Subcutaneous adipose tissue (tissue), 4 donors: ENCODE measurements around the gene LRRC58. TPM values are rescaled to one million over a fixed set of nuclear protein-coding genes. Genes with fewer than 3 reads are reported as not detected.

ENCODE experiments used
- total RNA-seq, 4 donors: library from RNA; depleted of rRNA; stranded (reverse); fragments of >200 nt; gene quantifications; one replicate each; pipeline ENCODE4 v1.1.0, GENCODE V29; 2016
- TF ChIP-seq, protein P1 (sequence below): fragments of 450-650 bp; IDR thresholded peaks from one replicate; pipeline ENCODE4 v1.5.1; 2016; ENCODE audit warnings: low read depth, mild to moderate bottlenecking, control low read depth, antibody characterized with exemption, moderate library complexity

LRRC58 gene
- total RNA-seq, 4 donors from 2014 or later, result 32.0 to 45.8 (median 38.0) TPM

DNA sequence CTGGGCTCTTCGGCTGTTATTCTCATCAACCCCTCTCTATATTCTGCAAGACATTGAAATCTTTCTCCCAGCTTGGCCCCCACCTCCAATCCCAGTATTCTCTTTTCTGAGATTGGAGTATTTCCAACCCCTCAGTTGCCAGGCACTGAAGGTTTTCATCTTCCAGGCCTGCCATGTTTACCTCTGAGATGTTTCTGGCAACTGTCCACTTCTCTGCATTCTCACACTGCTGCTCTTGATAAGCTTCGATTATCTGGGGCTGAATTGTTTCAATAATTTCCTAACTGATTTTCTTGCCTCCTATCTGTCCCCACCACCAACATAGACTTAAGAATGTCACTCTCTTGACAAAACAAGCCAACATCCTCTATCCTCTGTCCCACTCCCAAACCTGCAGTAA is 62.7 kb downstream of the LRRC58 start:
- TF ChIP-seq, protein P1, sequence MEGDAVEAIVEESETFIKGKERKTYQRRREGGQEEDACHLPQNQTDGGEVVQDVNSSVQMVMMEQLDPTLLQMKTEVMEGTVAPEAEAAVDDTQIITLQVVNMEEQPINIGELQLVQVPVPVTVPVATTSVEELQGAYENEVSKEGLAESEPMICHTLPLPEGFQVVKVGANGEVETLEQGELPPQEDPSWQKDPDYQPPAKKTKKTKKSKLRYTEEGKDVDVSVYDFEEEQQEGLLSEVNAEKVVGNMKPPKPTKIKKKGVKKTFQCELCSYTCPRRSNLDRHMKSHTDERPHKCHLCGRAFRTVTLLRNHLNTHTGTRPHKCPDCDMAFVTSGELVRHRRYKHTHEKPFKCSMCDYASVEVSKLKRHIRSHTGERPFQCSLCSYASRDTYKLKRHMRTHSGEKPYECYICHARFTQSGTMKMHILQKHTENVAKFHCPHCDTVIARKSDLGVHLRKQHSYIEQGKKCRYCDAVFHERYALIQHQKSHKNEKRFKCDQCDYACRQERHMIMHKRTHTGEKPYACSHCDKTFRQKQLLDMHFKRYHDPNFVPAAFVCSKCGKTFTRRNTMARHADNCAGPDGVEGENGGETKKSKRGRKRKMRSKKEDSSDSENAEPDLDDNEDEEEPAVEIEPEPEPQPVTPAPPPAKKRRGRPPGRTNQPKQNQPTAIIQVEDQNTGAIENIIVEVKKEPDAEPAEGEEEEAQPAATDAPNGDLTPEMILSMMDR, result no peak

DNA sequence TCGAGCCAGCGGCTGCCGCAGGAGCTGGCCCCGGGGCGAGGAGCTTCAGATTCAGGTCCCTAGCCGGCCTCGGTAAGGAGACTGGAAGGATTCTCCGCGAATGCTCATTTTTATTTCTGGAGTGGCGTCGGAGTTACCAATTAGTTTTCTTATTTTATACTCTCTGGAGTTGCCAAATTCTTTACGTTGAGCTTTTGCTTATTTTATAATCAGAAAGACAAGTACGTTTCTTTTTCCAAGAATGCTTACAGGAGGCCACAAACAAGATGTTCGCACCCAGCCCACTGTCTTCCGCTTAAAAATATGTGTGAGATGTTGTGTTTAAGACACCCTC is 63.7 kb downstream of the LRRC58 start:
- TF ChIP-seq, protein P1, result no peak

- TF ChIP-seq, protein P1, result no peak
Measured at GRCh38 chr3:120284747-120285507, 64.2 kb downstream of the LRRC58 start, which contains the start of gene GPR156. Gene GPR156 (minus strand): TSS chr3:120285222. CDS start chr3:120244098, 41,124 bp downstream.

DNA sequence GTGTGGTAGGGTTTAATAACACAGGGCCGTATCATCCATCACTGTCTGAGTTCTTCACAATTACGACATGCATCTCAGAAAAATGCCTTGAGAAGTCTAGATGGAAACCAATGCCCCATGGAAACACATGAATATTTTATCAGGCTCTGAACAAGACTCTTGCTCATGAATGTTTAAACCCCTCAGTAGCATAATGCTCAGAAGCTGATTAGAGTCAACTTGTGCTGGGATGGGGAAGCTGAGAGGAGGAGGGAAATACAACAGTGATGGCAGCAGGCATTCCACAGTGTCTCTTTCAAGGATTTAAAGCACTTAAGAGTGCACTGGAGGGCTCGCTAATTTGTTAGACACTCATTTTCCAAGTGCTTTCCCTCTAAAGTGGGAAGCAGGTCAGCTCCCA is 67.9 kb downstream of the LRRC58 start:
- TF ChIP-seq, protein P1, result no peak

- TF ChIP-seq, protein P1, result no peak
Measured at GRCh38 chr3:120280566-120280965, 68.6 kb downstream of the LRRC58 start.

GRCh38 chr3:120280026-120280425 is 69.1 kb downstream of the LRRC58 start:
- TF ChIP-seq, protein P1, result no peak

GRCh38 chr3:120276767-120277166 is 72.4 kb downstream of the LRRC58 start:
- TF ChIP-seq, protein P1, result no peak
